ENCODE data around the gene BPIFB6. TPM values are rescaled to one million over a fixed set of nuclear protein-coding genes. Genes with fewer than 3 reads are reported as not detected.

BPIFB6 gene
- total RNA-seq, 2 donors from 2014 or later, result not detected

DNA sequence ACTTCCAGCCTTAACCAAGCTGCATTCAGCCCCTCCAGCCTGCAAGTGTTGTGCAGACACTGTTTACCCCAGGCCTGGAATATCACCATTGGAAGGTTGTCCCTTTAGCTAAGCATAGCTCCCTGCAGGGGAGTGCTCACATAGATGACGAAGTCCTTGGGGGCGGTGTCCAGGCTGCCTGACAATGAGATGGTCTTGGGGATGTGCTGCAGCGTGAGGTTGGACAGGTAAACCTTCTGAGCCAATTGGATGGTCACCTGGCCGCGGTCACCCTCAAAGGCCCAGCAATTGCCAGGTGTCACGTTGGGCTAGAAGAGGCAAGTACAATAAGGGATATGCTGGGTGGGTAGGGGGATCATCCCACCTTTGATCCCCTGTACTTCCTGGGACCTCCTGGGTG lies 45.9 kb upstream of the BPIFB6 start:
- H3K9me3 ChIP-seq, result no peaks in the 10 kb centered on the region
- no peaks in the 10 kb centered on the region for H3K27me3 ChIP-seq
- H3K27ac ChIP-seq, result no peak overlapping the region
- H3K9ac ChIP-seq (ENCODE audit: low read depth in 2 of 2, low read length in 2 of 2), result no peak overlapping the region
- no peaks in the 10 kb centered on the region for H3K4me1 ChIP-seq
- H3K36me3 ChIP-seq, result no peaks in the 10 kb centered on the region
- DNase-seq, result no peak
- no peak overlapping the region for H3K4me3 ChIP-seq
- intact Hi-C loops (cut with DNase I), result no loop called here
- TF ChIP-seq, protein P1, sequence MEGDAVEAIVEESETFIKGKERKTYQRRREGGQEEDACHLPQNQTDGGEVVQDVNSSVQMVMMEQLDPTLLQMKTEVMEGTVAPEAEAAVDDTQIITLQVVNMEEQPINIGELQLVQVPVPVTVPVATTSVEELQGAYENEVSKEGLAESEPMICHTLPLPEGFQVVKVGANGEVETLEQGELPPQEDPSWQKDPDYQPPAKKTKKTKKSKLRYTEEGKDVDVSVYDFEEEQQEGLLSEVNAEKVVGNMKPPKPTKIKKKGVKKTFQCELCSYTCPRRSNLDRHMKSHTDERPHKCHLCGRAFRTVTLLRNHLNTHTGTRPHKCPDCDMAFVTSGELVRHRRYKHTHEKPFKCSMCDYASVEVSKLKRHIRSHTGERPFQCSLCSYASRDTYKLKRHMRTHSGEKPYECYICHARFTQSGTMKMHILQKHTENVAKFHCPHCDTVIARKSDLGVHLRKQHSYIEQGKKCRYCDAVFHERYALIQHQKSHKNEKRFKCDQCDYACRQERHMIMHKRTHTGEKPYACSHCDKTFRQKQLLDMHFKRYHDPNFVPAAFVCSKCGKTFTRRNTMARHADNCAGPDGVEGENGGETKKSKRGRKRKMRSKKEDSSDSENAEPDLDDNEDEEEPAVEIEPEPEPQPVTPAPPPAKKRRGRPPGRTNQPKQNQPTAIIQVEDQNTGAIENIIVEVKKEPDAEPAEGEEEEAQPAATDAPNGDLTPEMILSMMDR (IDR thresholded peaks at IDR 0.05), result no peak

DNA sequence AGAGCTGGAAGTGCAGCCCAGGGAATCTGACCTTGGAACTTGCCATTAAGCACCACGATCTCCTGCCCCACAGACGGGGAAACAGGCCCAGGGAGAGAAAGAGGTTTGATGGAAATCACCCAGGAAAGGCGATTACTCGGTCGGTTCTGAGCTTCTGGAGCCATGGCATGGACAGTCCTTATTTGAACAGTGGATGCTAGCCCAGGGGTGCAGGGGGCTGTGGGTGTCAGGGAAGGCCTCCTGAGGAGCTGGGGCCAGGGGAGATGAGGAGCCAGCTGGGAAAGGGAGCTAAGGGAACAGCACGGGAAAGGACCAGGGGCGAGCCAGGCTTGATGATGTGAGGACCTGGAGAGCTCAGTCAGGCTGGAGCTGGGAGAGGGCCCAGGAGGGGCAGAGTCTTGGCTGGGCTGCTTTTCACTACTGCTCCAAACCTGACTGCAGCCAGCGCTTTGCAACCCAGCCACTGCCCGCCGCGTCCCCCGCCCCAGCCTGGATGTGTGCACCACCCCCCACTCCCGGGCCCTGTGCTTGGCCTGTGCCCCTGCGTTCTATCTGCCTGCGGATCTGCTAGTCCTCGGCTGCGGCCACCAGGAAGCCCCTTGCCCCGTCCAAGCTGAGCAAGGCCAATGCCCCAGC lies 45.0 kb upstream of the BPIFB6 start:
- DNase-seq, result no peak
- no peak overlapping the region for H3K27ac ChIP-seq
- H3K9me3 ChIP-seq, result no peaks in the 10 kb centered on the region
- H3K4me1 ChIP-seq, result no peaks in the 10 kb centered on the region
- H3K36me3 ChIP-seq, result no peaks in the 10 kb centered on the region
- intact Hi-C loops (cut with DNase I), result no loop called here
- no peak overlapping the region for H3K4me3 ChIP-seq
- H3K9ac ChIP-seq (ENCODE audit: low read depth in 2 of 2, low read length in 2 of 2), result no peak overlapping the region
- TF ChIP-seq, protein P1 (IDR thresholded peaks at IDR 0.05), result no peak
- H3K27me3 ChIP-seq, result no peaks in the 10 kb centered on the region

DNA sequence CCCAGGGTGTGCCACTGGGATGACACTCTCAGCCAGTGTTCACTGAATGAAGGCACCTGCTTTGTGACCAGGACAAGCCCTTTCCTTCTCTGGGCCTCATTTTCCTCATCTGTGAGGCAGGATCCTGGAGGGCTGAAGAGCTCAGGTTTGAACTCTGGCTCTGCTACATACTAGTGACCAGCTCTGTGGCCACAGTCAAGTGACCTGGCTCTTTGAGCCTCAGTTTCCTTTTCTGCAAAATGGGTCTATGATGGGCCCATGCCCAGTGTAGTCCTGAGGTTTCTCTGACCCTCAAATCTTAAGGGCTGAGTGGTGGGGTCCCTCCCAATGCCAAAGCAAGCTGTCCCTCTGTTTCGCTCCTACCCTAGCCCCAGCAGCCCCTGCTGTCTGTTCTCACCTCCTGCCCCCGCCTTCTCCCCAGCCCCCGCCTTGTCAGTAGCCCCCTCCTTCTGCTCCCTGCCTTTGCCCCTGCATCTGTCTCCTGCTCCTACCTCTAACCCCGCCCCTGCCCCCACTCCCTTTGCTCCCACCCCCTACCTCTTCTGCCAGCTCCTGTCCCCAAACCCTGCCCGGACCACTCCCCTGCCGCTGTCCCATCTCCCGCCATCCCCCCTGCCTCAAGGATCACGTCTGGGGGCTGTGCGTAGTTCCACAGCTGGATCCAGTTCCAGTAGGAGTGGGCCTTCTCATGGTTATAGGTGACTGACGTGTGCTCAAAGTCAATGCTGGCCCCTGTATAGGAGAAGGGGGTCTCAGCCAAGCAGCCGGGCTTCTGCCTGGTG lies 44.2 kb upstream of the BPIFB6 start:
- TF ChIP-seq, protein P1 (IDR thresholded peaks at IDR 0.05), result no peak
- Histone ChIP-seq H3K36me3 (no peaks in the 10 kb centered on the region), H3K27ac (no peak overlapping the region), H3K9ac (ENCODE audit: low read depth in 2 of 2, low read length in 2 of 2) (no peak overlapping the region), H3K9me3 (no peaks in the 10 kb centered on the region), H3K4me3 (no peak overlapping the region), H3K4me1 (no peaks in the 10 kb centered on the region), H3K27me3 (no peaks in the 10 kb centered on the region)
- intact Hi-C loops (cut with DNase I), result no loop called here
- no peak for DNase-seq

DNA sequence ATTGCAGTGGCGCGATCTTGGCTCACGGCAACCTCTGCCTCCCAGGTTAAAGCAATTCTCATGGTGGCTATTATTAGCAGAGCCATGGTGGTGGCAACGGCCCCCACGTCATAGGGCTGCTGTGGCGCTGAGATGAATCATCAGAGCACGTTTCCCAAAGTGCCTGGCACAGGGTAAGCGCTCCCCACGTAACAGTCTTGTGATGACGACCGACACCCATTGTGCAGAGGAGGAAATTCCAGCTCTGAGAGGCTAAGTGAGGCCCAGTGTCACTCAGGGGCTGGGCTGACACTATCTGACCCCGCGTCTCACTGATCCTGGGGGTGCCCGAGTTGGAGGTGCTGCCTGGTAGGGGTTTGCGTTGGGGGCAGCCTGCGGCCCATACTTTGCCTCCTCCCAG lies 43.4 kb upstream of the BPIFB6 start:
- intact Hi-C loops (cut with DNase I), result no loop called here

DNA sequence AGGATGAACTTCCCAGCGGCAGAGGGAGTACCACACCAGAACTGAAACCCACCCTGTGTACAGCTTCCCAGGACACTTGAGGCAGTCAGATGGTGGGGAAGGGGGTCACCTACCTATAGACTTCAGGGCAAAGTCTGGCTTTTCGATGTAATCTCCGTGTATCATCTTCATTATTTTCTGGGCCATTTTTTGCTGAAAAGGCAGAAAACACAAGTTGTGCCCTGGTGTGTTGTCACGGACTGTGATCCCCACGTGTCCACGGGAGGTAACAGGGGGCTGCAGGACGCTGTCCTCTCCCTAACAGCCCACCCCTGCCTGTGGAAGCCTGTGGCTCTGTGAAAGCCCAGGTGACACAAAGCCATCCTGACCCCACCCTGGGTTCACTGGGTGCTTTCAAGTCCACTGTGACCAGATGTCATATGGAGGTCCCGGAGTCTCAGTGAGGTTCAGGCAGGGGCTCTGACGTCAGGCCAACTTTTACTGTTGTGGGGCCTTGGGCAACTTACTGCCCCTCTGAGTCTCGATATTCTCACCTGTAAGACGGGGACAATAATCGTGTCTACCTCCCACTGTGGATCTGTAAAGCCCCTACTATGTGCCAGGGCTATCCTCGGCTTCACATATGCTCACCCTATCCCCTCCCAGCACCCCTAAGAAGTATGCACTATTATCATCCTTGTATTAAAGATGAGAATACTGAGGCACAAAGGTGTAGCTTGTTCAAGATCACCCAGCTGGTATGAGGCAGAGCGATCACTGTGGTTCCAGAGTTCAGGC lies 41.8 kb upstream of the BPIFB6 start:
- H3K9ac ChIP-seq (ENCODE audit: low read depth in 2 of 2, low read length in 2 of 2), result no peak overlapping the region
- H3K4me3 ChIP-seq, result no peak overlapping the region
- H3K27me3 ChIP-seq, result no peaks in the 10 kb centered on the region
- H3K36me3 ChIP-seq, result no peaks in the 10 kb centered on the region
- no peaks in the 10 kb centered on the region for H3K9me3 ChIP-seq
- H3K4me1 ChIP-seq, result no peaks in the 10 kb centered on the region
- intact Hi-C loops (cut with DNase I), result no loop called here
- TF ChIP-seq, protein P1 (IDR thresholded peaks at IDR 0.05), result no peak
- no peak overlapping the region for H3K27ac ChIP-seq
- DNase-seq, result no peak

More for the DNA sequence above, 43.4 kb upstream of the BPIFB6 start:
- Histone ChIP-seq H3K27me3 (no peaks in the 10 kb centered on the region), H3K36me3 (no peaks in the 10 kb centered on the region), H3K9ac (ENCODE audit: low read depth in 2 of 2, low read length in 2 of 2) (no peak overlapping the region), H3K27ac (no peak overlapping the region), H3K9me3 (no peaks in the 10 kb centered on the region), H3K4me1 (no peaks in the 10 kb centered on the region), H3K4me3 (no peak overlapping the region)
- TF ChIP-seq, protein P1 (IDR thresholded peaks at IDR 0.05), result no peak
- no peak for DNase-seq
